GM21529 (cell line): ENCODE measurements around the gene NFKBIA.
"Not testable (repeated sequence)": the region's sequence is repeated elsewhere in the genome, so short reads cannot be mapped to it uniquely, and the experiment has no call there.

ENCODE experiments used
- ATAC-seq: cut with Tn5 transposase; IDR thresholded peaks from one replicate; pipeline ENCODE4 v1.9.1; 2021; ENCODE audit not compliant: unreplicated experiment

Gene NFKBIA

DNA sequence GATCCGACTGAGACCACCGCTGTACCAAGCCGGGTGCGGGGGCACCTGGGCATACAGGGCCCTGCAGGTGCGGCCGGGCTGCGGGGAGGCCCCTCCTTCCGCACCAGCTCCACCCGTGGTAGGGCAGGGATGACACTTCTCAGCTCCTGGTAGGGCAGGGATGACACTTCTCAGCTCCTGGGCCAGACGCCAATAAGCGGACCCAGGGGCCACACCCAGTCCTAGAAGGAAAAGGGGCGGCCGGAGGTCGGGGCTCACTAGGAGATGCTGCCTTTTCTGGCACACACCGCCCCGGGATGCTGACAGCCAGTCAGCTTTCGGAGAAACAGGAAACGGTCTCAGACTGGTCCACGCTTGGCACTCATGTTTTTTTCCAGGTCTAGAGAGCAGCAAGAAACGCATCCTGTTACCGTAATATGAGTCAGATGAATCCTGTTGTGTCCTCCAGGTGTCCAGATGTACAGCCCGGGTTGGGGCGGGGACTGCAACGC, 34.8 kb downstream of the NFKBIA start:
- ATAC-seq, result no peak

DNA sequence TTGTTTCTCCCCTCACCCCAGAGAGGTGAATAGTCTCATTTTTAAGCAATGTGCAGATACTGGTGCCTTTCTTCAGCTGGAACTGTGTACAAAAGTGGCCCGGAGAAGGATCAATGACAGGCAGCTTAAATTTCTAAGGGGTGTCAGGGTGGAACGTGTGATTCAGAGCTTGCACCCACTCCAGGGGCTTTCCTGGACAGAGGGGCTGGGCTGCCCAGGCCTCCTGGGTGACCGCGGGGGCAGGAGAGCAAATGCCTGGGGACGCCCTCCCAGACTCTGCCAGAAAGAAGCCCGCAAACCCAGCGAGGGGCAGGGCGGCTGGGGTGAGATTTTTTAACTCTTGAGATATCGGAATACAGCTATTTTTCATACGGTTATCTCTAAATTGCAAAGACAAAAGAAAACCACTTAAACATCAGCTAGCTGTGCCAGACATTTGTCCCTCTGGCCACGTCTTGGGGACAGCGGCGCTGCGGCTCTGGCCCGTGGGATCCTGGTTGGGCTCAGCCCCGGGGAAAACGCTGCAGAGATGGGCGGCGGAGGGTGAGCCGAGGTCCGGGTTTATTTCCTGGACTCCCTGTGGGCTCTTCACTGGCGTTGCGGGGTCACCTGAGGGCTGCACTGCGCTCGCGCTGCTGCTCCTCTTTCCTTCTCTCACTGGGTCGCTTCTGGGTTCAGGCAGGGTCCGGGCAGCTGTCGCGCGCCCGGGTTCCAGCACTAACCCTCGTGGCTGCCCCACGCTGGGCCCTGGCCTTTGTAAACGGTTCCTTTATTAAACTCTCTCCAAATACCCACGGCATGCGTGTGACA, 35.8 kb downstream of the NFKBIA start:
- ATAC-seq, result no peak

- ATAC-seq, result no peak
Observed at GRCh38 chr14:35368139-35368460, 36.4 kb downstream of the NFKBIA start.

DNA sequence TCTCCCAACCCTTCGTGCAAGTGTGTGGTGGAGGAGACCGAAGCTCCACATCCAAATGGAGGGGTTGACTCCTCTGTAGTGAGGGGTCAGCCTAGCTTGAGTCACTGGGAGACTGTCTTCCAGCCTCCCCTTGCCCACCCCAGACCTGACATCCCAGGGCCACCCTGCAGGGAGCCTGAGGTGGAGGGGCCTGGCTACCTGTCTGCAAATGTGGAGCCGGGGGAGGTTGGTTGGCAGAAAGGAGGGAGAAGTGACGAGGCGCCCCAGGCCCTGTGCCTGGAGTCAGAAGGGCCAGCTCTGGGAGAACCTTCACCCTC, 37.5 kb downstream of the NFKBIA start:
- ATAC-seq, result no peak

DNA sequence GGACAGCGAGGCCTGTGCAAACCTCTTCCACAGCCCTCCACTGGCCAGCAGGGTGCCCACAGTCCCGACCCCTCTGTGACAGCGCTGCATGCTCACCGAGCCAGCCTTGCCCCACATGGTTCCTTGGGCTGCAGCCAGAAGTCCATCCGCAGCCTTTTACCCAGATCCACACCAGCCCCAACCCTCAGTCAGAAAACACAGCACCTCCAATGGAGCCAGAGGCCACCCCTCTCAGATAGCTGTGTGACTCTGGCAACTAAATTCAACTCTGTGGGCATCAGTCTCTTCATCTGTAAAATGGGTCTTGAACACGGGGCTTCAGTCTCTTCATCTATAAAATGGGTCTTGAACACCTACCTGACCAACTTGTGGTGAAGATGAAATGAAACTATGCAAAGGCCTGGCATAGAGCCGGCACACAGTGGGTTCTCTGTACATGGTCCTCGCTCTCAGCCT, 38.0 kb downstream of the NFKBIA start:
- no peak for ATAC-seq

DNA sequence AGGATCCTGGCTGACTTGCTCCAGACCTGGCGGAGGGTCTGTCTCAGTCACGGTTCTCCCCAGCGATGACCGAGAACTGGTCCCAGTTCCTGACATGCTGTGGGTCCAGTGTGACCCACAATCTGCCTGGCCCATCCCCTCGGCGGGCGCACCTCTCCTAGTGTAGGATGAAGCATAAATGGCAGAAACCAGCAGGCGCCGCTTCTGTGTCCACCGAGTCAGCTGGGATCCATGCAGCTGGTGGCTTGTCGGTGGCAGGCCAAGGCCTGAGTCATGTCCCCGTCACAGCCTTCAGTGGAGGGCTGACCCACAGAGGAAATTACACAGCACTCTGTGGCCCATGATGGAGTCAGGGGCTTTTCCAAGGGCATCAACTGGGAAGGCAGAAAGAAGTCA, 38.5 kb downstream of the NFKBIA start:
- ATAC-seq, result no peak

GRCh38 chr14:35365130-35366055, 39.2 kb downstream of the NFKBIA start:
- ATAC-seq, result no peak

DNA sequence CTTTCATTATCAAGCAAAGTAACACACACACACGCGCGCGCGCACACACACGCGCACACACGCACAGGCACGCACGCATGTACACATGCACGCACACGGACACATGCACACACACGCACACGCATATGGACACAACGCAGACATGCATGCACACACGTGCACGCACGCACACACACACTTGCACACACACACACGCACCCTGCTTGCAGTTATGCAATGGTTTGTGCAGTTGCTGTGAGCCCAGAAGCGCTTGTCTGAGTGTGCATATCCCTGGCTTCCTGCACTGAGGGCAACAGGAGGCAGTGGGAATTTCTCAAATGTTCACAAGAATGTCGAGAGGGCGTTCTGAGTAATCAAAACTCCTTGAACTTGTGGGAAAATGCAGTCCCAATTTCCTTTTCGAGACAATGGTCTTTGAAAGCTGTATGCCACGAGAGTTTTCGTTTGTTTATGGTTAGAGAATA, 41.6 kb downstream of the NFKBIA start:
- ATAC-seq, result no peak

DNA sequence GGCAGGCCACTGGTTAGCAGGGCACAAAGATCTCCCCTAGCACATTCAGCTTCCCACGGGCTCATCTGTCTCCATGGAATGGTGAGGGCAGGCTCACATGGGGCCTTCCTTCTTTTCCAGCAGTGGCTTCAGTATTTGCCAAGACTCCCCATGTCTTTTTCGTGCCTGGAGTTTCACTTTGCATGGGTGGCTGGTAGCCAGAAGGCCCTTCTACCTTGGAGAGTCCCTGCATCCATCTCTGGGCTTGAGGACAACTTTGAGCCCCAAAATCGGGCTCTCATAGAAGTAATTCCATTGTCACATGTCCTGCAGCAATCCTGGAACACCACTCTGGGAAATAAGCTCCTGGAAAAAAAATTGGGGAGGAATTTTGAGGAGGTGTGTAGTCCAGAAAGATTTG, 42.1 kb downstream of the NFKBIA start:
- no peak for ATAC-seq

DNA sequence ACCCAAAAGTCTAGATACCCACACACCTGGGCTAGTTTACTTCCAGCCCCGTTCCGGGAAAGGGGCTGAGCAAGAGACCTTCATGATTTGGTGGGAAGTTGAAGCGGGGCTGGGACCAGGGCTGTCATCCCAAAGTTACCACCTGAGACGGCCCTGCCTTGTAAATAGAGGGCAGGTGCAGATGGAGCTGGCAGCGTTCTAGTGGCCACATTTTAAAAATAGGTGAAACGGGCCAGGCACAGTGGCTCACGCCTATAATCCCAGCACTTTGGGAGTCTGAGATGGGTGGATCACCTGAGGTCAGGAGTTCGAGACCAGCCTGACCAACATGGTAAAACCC, 43.4 kb downstream of the NFKBIA start:
- ATAC-seq, result no peak

DNA sequence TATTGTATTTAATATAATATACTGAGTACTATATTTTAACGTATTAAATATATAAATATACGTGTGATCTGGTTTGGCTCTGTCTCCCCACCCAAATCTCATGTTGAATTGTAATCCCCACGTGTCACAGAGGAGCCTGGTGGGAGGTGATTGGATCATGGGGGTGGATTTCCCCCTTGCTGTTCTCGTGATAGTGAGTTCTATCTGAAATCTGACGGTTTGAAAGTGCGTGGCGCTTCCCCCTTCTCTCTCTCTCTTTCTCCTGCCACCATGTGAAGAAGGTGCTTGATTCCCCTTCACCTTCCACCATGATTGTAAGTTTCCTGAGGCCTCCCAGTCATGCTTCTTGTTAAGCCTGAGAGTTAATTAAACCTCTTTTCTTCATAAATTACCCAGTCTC, 44.9 kb downstream of the NFKBIA start:
- ATAC-seq, result not testable (repeated sequence)

DNA sequence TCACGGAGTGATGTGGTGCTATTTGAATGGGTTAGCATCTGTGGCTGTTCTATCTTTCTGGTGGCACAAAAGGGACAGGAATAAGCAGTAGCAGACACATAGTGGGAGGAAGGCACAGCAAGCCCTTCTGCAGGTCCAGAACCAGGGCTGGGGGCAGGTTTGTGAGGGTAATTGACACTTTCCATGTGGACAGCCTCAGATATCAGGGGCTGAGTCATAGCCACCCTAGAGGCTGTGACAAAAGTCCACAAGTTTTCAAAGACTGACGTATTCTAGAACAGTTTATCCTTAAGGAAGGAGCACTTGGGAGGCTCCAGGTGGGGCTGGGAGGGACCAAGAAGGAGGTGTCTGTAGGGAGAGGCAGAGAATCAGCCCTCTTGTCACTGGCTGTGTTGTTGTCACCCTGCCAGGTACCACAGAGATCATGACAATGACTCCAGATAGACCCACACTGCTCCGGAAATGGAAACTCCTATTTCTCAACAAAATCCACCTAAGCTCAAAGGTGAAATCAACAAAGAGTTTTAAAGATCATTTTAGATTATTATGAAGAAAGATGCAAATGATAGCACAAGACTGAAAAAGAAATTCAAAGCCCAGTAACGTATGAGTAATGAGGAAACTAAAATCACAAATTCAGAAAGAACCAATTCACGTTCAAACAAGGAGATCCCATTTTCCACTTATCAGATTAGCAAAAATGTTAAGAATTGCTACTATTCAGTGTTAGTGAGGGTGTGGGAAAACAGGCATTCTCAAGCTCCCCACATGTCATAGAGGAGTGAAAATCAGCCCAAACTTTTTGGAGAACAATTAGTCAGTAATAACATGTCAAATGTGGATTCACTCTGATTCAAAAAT, 48.3 kb downstream of the NFKBIA start:
- peak; percentile 55 for ATAC-seq

DNA sequence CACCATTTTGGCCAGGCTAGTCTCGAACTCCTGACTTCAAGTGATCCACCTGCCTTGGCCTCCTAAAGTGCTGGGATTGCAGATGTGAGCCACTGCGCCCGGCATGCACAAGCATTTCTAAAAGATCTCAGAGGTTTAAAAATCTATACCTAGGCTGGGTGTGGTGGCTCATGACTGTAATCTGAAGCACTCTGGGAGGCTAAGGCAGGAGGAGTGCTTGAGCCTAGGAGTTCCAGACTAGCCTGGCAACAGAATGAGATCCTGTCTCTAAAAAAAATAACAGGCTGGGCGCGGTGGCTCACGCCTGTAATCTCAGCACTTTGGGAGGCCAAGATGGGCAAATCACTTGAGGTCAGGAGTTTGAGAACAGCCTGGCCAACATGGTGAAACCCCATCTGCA, 49.3 kb downstream of the NFKBIA start:
- not testable (repeated sequence) for ATAC-seq

GRCh38 chr14:35353409-35354172, 51.0 kb downstream of the NFKBIA start:
- no peak for ATAC-seq

GRCh38 chr14:35352274-35353233, 52.0 kb downstream of the NFKBIA start:
- ATAC-seq, result no peak

GRCh38 chr14:35351897-35352273, 52.7 kb downstream of the NFKBIA start:
- no peak for ATAC-seq
